ENCODE measurements around the gene PITPNC1. TPM values are rescaled to one million over a fixed set of nuclear protein-coding genes. Genes with fewer than 3 reads are reported as not detected.

Gene PITPNC1
- total RNA-seq, 1 donor from 2014 or later: 5.4 TPM

DNA sequence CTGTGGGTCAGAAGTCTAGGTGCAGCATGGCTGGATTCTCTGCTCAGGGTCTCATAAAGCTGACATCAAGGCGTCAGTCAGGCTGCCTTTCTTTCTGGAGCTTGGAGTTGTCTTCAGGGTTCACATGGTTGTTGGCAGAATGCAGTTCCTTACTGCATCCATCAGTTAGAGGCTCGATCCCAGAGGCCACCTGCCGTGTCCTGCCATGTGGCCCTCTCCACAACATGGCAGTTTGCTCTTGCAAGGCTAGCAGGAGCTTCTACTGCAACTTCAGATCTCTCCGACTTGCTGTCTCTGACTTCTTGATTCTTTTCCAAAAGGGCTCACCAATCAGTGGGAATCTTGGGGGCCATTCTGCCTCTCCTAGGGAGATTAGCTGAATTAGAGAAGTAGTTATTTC, 11.9 kb downstream of the PITPNC1 start:
- no peak overlapping the region for H3K27ac Mint-ChIP-seq (ENCODE audit: unreplicated experiment)
- TF ChIP-seq, protein P1, sequence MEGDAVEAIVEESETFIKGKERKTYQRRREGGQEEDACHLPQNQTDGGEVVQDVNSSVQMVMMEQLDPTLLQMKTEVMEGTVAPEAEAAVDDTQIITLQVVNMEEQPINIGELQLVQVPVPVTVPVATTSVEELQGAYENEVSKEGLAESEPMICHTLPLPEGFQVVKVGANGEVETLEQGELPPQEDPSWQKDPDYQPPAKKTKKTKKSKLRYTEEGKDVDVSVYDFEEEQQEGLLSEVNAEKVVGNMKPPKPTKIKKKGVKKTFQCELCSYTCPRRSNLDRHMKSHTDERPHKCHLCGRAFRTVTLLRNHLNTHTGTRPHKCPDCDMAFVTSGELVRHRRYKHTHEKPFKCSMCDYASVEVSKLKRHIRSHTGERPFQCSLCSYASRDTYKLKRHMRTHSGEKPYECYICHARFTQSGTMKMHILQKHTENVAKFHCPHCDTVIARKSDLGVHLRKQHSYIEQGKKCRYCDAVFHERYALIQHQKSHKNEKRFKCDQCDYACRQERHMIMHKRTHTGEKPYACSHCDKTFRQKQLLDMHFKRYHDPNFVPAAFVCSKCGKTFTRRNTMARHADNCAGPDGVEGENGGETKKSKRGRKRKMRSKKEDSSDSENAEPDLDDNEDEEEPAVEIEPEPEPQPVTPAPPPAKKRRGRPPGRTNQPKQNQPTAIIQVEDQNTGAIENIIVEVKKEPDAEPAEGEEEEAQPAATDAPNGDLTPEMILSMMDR (IDR thresholded peaks at IDR 0.05): no peak
- no peaks in the 10 kb centered on the region for H3K36me3 Mint-ChIP-seq (ENCODE audit: low read depth)
- peaks cover 9% of the 10 kb centered on the region for H3K4me1 Mint-ChIP-seq (ENCODE audit: low read depth)
- no peak overlapping the region for H3K4me3 Mint-ChIP-seq (ENCODE audit: unreplicated experiment)
- H3K9me3 Mint-ChIP-seq (ENCODE audit: low read depth): no peaks in the 10 kb centered on the region
- DNase-seq (ENCODE audit: low spot score): no peak
- H3K27me3 Mint-ChIP-seq (ENCODE audit: low read depth): no peaks in the 10 kb centered on the region

DNA sequence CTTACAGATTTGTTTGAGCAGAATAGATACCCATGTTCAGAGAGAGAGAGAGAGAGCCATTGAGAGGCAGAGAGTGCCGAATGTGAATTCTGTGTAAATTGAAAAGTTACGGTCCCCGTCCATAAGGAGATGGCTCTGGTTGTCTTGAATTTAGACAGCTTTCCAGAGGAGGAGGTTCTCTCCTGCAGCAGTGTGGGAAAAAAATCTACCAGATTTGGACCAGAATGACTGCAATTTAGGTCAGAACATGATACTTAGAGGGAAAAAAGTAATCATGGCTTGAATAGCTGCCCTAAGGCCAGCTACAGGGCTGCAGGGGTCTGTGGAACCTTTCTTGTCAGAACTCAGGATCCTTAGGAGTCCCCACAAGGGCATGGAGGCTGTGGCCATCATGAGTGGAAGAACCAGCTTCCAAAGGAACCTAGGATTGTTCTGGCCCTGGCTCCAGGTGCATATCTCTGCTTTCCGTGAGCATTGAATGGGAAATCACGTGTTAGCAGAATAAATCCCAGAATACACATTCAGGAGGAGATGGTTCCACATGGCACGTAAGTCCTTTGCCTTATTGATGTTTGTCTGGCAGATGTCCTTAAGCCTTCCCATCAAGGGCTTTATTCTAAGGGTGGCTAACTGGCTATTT, 13.0 kb downstream of the PITPNC1 start:
- no peak for DNase-seq (ENCODE audit: low spot score)
- Mint-ChIP-seq H3K27ac (ENCODE audit: unreplicated experiment) (no peak overlapping the region), H3K4me3 (ENCODE audit: unreplicated experiment) (no peak overlapping the region), H3K36me3 (ENCODE audit: low read depth) (no peaks in the 10 kb centered on the region), H3K27me3 (ENCODE audit: low read depth) (no peaks in the 10 kb centered on the region), H3K4me1 (ENCODE audit: low read depth) (peaks cover 9% of the 10 kb centered on the region), H3K9me3 (ENCODE audit: low read depth) (no peaks in the 10 kb centered on the region)
- TF ChIP-seq, protein P1 (IDR thresholded peaks at IDR 0.05): no peak

DNA sequence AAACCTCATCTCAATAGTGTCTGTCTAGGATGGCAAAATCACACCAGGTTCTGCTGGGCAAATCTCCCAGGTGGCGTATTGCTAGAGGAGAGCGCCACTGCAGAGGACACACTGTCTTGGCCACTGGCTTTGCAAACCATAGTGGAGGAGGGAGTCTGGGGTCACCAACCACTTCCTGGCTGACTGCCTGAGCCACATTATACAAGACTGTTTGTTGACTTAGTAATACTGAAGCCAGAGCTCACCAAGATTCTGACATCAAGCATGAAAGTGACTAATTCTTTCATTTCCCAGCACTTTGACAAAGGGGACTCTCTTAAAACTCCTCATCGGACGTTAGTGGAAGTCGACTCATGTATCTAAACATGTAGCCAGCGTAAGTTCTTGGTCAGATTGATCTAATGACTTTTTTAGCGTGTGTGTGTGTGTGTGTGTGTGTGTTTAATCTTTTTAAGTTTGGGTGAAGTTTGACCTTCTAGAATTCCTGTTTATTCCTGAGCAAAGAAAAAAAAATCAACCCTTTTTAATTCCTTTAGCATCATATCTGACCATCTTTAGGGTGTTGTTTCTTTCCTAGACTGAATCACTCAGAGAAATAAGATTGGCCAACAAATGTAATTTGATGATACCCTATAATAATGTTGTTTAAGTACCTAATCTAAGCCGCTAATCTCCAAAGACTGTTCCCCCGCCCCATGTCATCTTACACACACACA, 13.7 kb downstream of the PITPNC1 start:
- Mint-ChIP-seq H3K4me3 (ENCODE audit: unreplicated experiment) (peak overlapping the region; percentile 9), H3K36me3 (ENCODE audit: low read depth) (no peaks in the 10 kb centered on the region), H3K9me3 (ENCODE audit: low read depth) (no peaks in the 10 kb centered on the region), H3K4me1 (ENCODE audit: low read depth) (peaks cover 9% of the 10 kb centered on the region), H3K27ac (ENCODE audit: unreplicated experiment) (peak overlapping the region; percentile 60), H3K27me3 (ENCODE audit: low read depth) (no peaks in the 10 kb centered on the region)
- TF ChIP-seq, protein P1 (IDR thresholded peaks at IDR 0.05): peak; percentile 12
- DNase-seq (ENCODE audit: low spot score): no peak

DNA sequence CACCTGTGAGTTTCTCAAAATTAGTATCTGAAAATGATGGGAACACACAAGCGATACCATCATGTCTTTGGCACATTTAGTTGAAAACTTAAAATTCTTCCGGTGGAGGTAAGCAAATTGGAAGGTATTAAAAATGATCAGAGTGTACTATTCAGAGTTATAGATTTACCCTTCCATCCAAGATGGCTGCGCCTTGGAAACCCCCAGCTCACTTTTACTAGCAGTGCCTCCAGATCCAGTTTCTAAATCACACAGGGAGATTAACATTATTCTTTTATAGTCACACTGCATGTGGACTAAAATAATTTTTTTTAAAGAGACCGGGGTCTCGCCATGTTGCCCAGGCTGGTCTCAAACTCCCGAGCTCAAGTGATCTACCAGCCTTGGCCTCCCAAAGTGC, 15.0 kb downstream of the PITPNC1 start:
- H3K9me3 Mint-ChIP-seq (ENCODE audit: low read depth): no peaks in the 10 kb centered on the region
- H3K27ac Mint-ChIP-seq (ENCODE audit: unreplicated experiment): no peak overlapping the region
- peaks cover 9% of the 10 kb centered on the region for H3K4me1 Mint-ChIP-seq (ENCODE audit: low read depth)
- no peaks in the 10 kb centered on the region for H3K36me3 Mint-ChIP-seq (ENCODE audit: low read depth)
- no peak for DNase-seq (ENCODE audit: low spot score)
- TF ChIP-seq, protein P1 (IDR thresholded peaks at IDR 0.05): no peak
- no peaks in the 10 kb centered on the region for H3K27me3 Mint-ChIP-seq (ENCODE audit: low read depth)
- H3K4me3 Mint-ChIP-seq (ENCODE audit: unreplicated experiment): no peak overlapping the region

DNA sequence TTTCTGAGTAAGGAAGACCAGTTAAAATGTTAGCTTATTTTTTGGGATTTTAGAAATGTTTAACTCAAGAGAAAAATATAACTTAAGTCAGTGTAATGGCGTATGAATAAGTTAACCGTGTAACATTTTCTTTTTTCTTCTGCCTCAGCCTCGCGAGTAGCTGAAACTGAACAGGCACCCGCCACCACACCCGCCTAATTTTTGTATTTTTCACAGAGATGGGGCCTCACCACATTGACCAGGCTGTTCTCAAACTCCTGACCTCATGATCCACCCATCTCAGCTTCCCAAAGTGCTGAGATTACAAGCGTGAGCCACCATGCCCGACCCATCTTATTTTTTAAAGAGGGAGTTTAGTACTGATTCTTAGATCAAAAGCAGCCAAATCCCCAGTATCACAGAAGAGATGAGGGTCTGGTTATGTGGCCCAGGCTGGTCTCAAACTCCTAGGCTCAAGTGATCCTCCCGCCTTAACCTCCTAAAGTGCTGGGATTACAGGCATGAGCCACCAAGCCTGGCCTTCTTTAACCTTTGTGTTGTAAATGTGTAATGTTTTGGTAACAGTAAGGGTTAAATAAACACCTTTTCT, 16.8 kb downstream of the PITPNC1 start:
- Mint-ChIP-seq H3K9me3 (ENCODE audit: low read depth) (no peaks in the 10 kb centered on the region), H3K27ac (ENCODE audit: unreplicated experiment) (no peak overlapping the region), H3K36me3 (ENCODE audit: low read depth) (peaks cover 1% of the 10 kb centered on the region), H3K4me1 (ENCODE audit: low read depth) (peaks cover 9% of the 10 kb centered on the region), H3K27me3 (ENCODE audit: low read depth) (no peaks in the 10 kb centered on the region), H3K4me3 (ENCODE audit: unreplicated experiment) (no peak overlapping the region)
- DNase-seq (ENCODE audit: low spot score): no peak
- TF ChIP-seq, protein P1 (IDR thresholded peaks at IDR 0.05): no peak
